Kidney (tissue), 14 donors: Measurements from ENCODE around the gene PHF8. TPM values are rescaled to one million over a fixed set of nuclear protein-coding genes. Genes with fewer than 3 reads are reported as not detected.

ENCODE experiments used
- DNase-seq, 5 donors: peaks; one replicate each; pipeline ENCODE4 v3.0.0-alpha.2; 2013 to 2020
- FAIRE-seq: peaks from 2 replicates; lab custom pipeline; 2012; peaks lifted over from hg19 to GRCh38; lab: Jason Lieb, UNC
- H3K27ac ChIP-seq, 2 donors: one replicate each; pipeline ENCODE4 v1.7.0; 2013; ENCODE audit warnings: low read depth in 2 of 2, low read length in 2 of 2, inconsistent platforms in 1 of 2
- H3K27me3 ChIP-seq: one replicate; pipeline ENCODE4 v1.7.1; 2013; ENCODE audit warnings: low read length, inconsistent platforms; ENCODE audit not compliant: control insufficient read depth, insufficient read depth
- H3K36me3 ChIP-seq, 3 donors: one replicate each; pipeline versions ENCODE4 v1.7.0 to v1.7.1; 2013; ENCODE audit warnings: low read length in 3 of 3, control low read depth in 1 of 3, inconsistent platforms in 1 of 3; ENCODE audit not compliant: insufficient read depth in 3 of 3, control insufficient read depth in 2 of 3
- H3K4me1 ChIP-seq, 3 donors: one replicate each; pipeline versions ENCODE4 v1.7.0 to v1.7.1; 2013; ENCODE audit warnings: low read length in 3 of 3, inconsistent platforms in 1 of 3, low read depth in 1 of 3; ENCODE audit not compliant: control insufficient read depth in 2 of 3, insufficient read depth in 2 of 3
- H3K4me3 ChIP-seq, 3 donors: one replicate each; pipeline versions ENCODE4 v1.7.0 to v1.8.1; 2013; ENCODE audit warnings: low read length in 3 of 3, control low read depth in 1 of 3, inconsistent platforms in 1 of 3
- H3K9ac ChIP-seq, 3 donors: one replicate each; pipeline versions ENCODE4 v1.7.0 to v1.7.1; 2013; ENCODE audit warnings: low read length in 3 of 3, control low read depth in 1 of 3, inconsistent platforms in 1 of 3
- H3K9me3 ChIP-seq, 3 donors: one replicate each; pipeline versions ENCODE4 v1.7.0 to v1.7.1; 2013; ENCODE audit warnings: low read length in 3 of 3, control low read depth in 1 of 3, inconsistent platforms in 1 of 3; ENCODE audit not compliant: control insufficient read depth in 2 of 3, insufficient read depth in 1 of 3
- intact Hi-C: fragments of 100-400 bp; cut with DNase I; formaldehyde crosslinking; loops from one replicate; pipeline ENCODE4 v1.11.1; 2022
- polyA plus RNA-seq: library from polyadenylated mRNA; stranded (reverse); fragments of 350-450 nt; fragmentation: Illumina TruSeq; extraction: RNeasy Lipid Tissue Mini Kit (QIAGEN cat#74804); gene quantifications from one replicate; pipeline ENCODE4 v1.2.3, GENCODE V29; 2014; ENCODE audit warnings: low read depth, low replicate concordance; ENCODE audit not compliant: insufficient read depth
- total RNA-seq: library from RNA; stranded (reverse); fragmentation: NEBNext Ultra II Directional; extraction: Animal tissue kit (Norgen Biotek cat#: 25700); gene quantifications from one replicate; pipeline ENCODE4 v1.2.1, GENCODE V29; 2021
- TF ChIP-seq, protein P1 (sequence below): IDR thresholded peaks from 3 replicates; pipeline ENCODE4 v1.5.1; 2012; ENCODE audit warnings: mild to moderate bottlenecking, moderate library complexity, borderline replicate concordance; ENCODE audit not compliant: insufficient read depth; ENCODE audit errors: extremely low read depth
- donor health status: control.
- donor health status: control.
- donor health status: control.
- donor health status: control.
- donor health status: control.
- donor health status: DM: yes; HTN: yes; CAD: no.
- donor health status: Normal renal cell carcinoma (clear cell type).

Gene PHF8
- total and polyA plus RNA-seq, 2 donors from 2014 or later = 5.0 to 34.1 TPM

DNA sequence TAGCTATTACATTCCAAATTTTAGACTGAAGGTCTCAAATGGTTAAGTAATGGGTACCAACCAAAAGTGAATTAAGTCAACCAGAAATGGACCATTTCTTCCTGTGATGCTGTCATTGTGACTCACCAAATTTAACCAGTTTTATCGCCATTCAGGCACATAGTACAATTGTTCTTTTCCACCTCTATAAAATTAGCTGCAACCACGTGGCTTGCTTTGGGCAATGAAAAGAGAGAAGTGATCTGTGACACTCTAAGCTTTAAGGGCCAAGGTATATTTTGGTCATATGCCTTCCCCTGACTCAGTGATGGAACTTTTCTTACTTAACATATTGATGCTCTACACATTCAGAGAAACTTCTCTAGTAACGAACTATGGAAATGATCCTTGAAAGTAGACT, 20.3 kb upstream of the PHF8 start:
- TF ChIP-seq, protein P1, sequence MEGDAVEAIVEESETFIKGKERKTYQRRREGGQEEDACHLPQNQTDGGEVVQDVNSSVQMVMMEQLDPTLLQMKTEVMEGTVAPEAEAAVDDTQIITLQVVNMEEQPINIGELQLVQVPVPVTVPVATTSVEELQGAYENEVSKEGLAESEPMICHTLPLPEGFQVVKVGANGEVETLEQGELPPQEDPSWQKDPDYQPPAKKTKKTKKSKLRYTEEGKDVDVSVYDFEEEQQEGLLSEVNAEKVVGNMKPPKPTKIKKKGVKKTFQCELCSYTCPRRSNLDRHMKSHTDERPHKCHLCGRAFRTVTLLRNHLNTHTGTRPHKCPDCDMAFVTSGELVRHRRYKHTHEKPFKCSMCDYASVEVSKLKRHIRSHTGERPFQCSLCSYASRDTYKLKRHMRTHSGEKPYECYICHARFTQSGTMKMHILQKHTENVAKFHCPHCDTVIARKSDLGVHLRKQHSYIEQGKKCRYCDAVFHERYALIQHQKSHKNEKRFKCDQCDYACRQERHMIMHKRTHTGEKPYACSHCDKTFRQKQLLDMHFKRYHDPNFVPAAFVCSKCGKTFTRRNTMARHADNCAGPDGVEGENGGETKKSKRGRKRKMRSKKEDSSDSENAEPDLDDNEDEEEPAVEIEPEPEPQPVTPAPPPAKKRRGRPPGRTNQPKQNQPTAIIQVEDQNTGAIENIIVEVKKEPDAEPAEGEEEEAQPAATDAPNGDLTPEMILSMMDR = no peak
- Histone ChIP-seq H3K36me3 (no peaks in the 10 kb centered on the region), H3K27me3 (no peaks in the 10 kb centered on the region), H3K4me1 (no peaks in the 10 kb centered on the region), H3K9ac (no peak overlapping the region), H3K27ac (no peak overlapping the region), H3K9me3 (no peaks in the 10 kb centered on the region), H3K4me3 (no peak overlapping the region)
- intact Hi-C loops = no loop called here
- FAIRE-seq (no peak), DNase-seq (no peak)

DNA sequence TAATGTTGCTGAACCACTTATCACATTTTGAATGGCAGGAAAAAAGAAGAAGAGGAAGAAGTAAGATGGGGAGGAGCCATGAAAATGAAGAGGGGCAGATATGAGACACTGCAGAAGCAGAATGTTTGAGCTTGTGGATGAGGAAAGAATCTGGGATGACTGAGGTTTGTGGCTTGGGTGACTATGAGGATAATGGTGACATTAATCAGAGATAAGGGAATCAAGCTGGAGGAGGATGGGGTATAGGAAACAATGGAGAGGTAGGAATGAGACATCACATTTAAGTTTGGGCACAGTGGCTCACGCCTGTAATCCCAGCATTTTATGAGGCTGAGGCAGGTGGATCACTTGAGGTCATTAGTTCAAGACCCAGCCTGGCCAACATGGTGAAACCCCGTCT, 19.1 kb upstream of the PHF8 start:
- H3K9me3 ChIP-seq = no peaks in the 10 kb centered on the region
- intact Hi-C loops = no loop called here
- TF ChIP-seq, protein P1 = no peak
- H3K27ac ChIP-seq = no peak overlapping the region
- no peaks in the 10 kb centered on the region for H3K36me3 ChIP-seq
- no peak overlapping the region for H3K9ac ChIP-seq
- FAIRE-seq (no peak), DNase-seq (no peak)
- H3K4me3 ChIP-seq = no peak overlapping the region
- no peaks in the 10 kb centered on the region for H3K4me1 ChIP-seq
- H3K27me3 ChIP-seq = no peaks in the 10 kb centered on the region

DNA sequence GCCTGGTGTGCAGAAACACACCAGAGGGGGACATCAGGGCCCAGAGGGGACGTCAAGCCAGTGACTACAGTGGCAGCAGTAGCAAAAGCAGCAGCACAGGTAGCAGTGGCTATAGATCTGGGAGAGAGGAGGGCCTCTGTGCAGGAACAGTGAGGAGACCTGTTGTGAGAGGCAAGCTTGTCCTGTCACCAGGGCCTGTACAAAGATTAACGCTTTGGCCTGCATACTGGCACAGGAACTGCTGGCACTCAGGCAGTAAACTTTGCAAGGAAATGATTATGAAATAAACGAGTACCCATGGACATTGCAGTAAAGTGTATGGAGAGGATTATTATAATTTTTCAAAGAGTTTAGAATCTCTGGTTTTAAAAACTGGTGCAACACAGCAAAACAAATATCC, 5.5 kb upstream of the PHF8 start:
- Histone ChIP-seq H3K9ac (no peak overlapping the region), H3K4me1 (peaks cover 0 to 2% (median 0%) of the 10 kb centered on the region in 3 donors), H3K36me3 (no peaks in the 10 kb centered on the region), H3K4me3 (no peak overlapping the region), H3K27ac (no peak overlapping the region), H3K27me3 (no peaks in the 10 kb centered on the region), H3K9me3 (no peaks in the 10 kb centered on the region)
- intact Hi-C loops = no loop called here
- TF ChIP-seq, protein P1 = no peak
- DNase-seq = no peak
- FAIRE-seq = no peak

DNA sequence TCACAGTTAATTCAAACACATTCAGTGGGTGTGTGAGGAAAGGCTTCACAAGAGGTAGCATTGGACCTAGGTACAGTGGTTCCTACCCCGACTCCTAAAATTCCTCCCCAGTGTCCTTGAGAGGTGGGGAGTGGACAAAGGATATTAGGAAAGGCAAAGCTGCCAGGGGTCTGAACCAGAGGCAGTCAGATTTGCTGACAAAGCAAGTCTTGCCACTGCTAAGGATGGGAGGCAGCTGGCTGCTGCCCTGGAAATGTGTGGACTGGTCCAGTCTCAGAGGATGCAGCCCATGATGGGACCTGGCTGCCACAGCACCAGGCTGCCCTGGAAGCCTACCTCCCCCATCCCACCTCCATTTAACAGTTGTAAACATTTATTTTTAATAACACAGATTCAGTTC, 4.1 kb upstream of the PHF8 start:
- Histone ChIP-seq H3K4me1 (peaks cover 0 to 2% (median 0%) of the 10 kb centered on the region in 3 donors), H3K4me3 (no peak overlapping the region), H3K27me3 (no peaks in the 10 kb centered on the region), H3K36me3 (no peaks in the 10 kb centered on the region), H3K9ac (no peak overlapping the region), H3K27ac (no peak overlapping the region), H3K9me3 (no peaks in the 10 kb centered on the region)
- TF ChIP-seq, protein P1 = no peak
- no peak for FAIRE-seq
- peak in 1 of 5 donors; percentile 2 for DNase-seq
- intact Hi-C loops = no loop called here
